ENCODE data around the gene NOD1.
"Not testable (repeated sequence)": the region's sequence is repeated elsewhere in the genome, so short reads cannot be mapped to it uniquely, and the experiment has no call there.

NOD1 gene

GRCh38 chr7:30406664-30407425 is 71.7 kb downstream of the NOD1 start:
- no peak overlapping the region for H3K4me3 Mint-ChIP-seq
- H3K9me3 Mint-ChIP-seq (ENCODE audit: low read depth), result no peaks in the 10 kb centered on the region
- H3K27ac Mint-ChIP-seq, result no peak overlapping the region
- H3K27me3 Mint-ChIP-seq, result no peaks in the 10 kb centered on the region
- no peaks in the 10 kb centered on the region for H3K4me1 Mint-ChIP-seq (ENCODE audit: low read depth)
- peaks cover 11% of the 10 kb centered on the region for H3K36me3 Mint-ChIP-seq

- Mint-ChIP-seq H3K9me3 (ENCODE audit: low read depth) (no peaks in the 10 kb centered on the region), H3K4me1 (ENCODE audit: low read depth) (no peaks in the 10 kb centered on the region), H3K27ac (no peak overlapping the region), H3K36me3 (peaks cover 11% of the 10 kb centered on the region), H3K4me3 (no peak overlapping the region), H3K27me3 (no peaks in the 10 kb centered on the region)
Observed at GRCh38 chr7:30405179-30405578, 73.4 kb downstream of the NOD1 start.

GRCh38 chr7:30403477-30403876 is 75.1 kb downstream of the NOD1 start:
- H3K4me1 Mint-ChIP-seq (ENCODE audit: low read depth), result no peaks in the 10 kb centered on the region
- no peaks in the 10 kb centered on the region for H3K27me3 Mint-ChIP-seq
- no peak overlapping the region for H3K4me3 Mint-ChIP-seq
- no peaks in the 10 kb centered on the region for H3K9me3 Mint-ChIP-seq (ENCODE audit: low read depth)
- H3K36me3 Mint-ChIP-seq, result peaks cover 11% of the 10 kb centered on the region
- no peak overlapping the region for H3K27ac Mint-ChIP-seq

GRCh38 chr7:30396389-30396788 is 82.2 kb downstream of the NOD1 start:
- Mint-ChIP-seq H3K4me3 (no peak overlapping the region), H3K9me3 (ENCODE audit: low read depth) (no peaks in the 10 kb centered on the region), H3K36me3 (peaks cover 2% of the 10 kb centered on the region), H3K27me3 (no peaks in the 10 kb centered on the region), H3K27ac (no peak overlapping the region), H3K4me1 (ENCODE audit: low read depth) (no peaks in the 10 kb centered on the region)

- peaks cover 2% of the 10 kb centered on the region for H3K36me3 Mint-ChIP-seq
- no peak overlapping the region for H3K27ac Mint-ChIP-seq
- H3K27me3 Mint-ChIP-seq, result no peaks in the 10 kb centered on the region
- no peaks in the 10 kb centered on the region for H3K9me3 Mint-ChIP-seq (ENCODE audit: low read depth)
- no peak overlapping the region for H3K4me3 Mint-ChIP-seq
- no peaks in the 10 kb centered on the region for H3K4me1 Mint-ChIP-seq (ENCODE audit: low read depth)
Observed at GRCh38 chr7:30395676-30396075, 82.9 kb downstream of the NOD1 start.

GRCh38 chr7:30391806-30392205 is 86.8 kb downstream of the NOD1 start:
- Mint-ChIP-seq H3K4me1 (ENCODE audit: low read depth) (peaks cover 2% of the 10 kb centered on the region), H3K27ac (no peak overlapping the region), H3K4me3 (no peak overlapping the region), H3K27me3 (no peaks in the 10 kb centered on the region), H3K9me3 (ENCODE audit: low read depth) (no peaks in the 10 kb centered on the region), H3K36me3 (peaks cover 15% of the 10 kb centered on the region)

GRCh38 chr7:30390736-30391636 is 87.6 kb downstream of the NOD1 start:
- Mint-ChIP-seq H3K4me3 (no peak overlapping the region), H3K9me3 (ENCODE audit: low read depth) (no peaks in the 10 kb centered on the region), H3K36me3 (peaks cover 15% of the 10 kb centered on the region), H3K27me3 (no peaks in the 10 kb centered on the region), H3K4me1 (ENCODE audit: low read depth) (peaks cover 2% of the 10 kb centered on the region), H3K27ac (no peak overlapping the region)

GRCh38 chr7:30389791-30390190 is 88.8 kb downstream of the NOD1 start:
- no peaks in the 10 kb centered on the region for H3K27me3 Mint-ChIP-seq
- H3K4me1 Mint-ChIP-seq (ENCODE audit: low read depth), result peaks cover 2% of the 10 kb centered on the region
- H3K36me3 Mint-ChIP-seq, result peaks cover 13% of the 10 kb centered on the region
- no peaks in the 10 kb centered on the region for H3K9me3 Mint-ChIP-seq (ENCODE audit: low read depth)
- no peak overlapping the region for H3K27ac Mint-ChIP-seq
- no peak overlapping the region for H3K4me3 Mint-ChIP-seq

- no peaks in the 10 kb centered on the region for H3K4me1 Mint-ChIP-seq (ENCODE audit: low read depth)
- H3K27me3 Mint-ChIP-seq, result no peaks in the 10 kb centered on the region
- H3K4me3 Mint-ChIP-seq, result no peak overlapping the region
- H3K36me3 Mint-ChIP-seq, result no peaks in the 10 kb centered on the region
- no peak overlapping the region for H3K27ac Mint-ChIP-seq
- H3K9me3 Mint-ChIP-seq (ENCODE audit: low read depth), result no peaks in the 10 kb centered on the region
Observed at GRCh38 chr7:30382607-30383006, 96.0 kb downstream of the NOD1 start.

- H3K4me1 Mint-ChIP-seq (ENCODE audit: low read depth); H3K36me3 Mint-ChIP-seq; H3K27ac Mint-ChIP-seq; H3K27me3 Mint-ChIP-seq; H3K9me3 Mint-ChIP-seq (ENCODE audit: low read depth); H3K4me3 Mint-ChIP-seq: not testable (repeated sequence)
Observed at GRCh38 chr7:30380824-30381223, 97.8 kb downstream of the NOD1 start.

GRCh38 chr7:30380294-30380693 is 98.3 kb downstream of the NOD1 start:
- Mint-ChIP-seq H3K4me3 (no peak overlapping the region), H3K9me3 (ENCODE audit: low read depth) (no peaks in the 10 kb centered on the region), H3K36me3 (no peaks in the 10 kb centered on the region), H3K27me3 (no peaks in the 10 kb centered on the region), H3K4me1 (ENCODE audit: low read depth) (no peaks in the 10 kb centered on the region), H3K27ac (no peak overlapping the region)

- H3K27me3 Mint-ChIP-seq, result no peaks in the 10 kb centered on the region
- H3K36me3 Mint-ChIP-seq, result no peaks in the 10 kb centered on the region
- H3K9me3 Mint-ChIP-seq (ENCODE audit: low read depth), result no peaks in the 10 kb centered on the region
- H3K4me1 Mint-ChIP-seq (ENCODE audit: low read depth), result no peaks in the 10 kb centered on the region
- no peak overlapping the region for H3K27ac Mint-ChIP-seq
- H3K4me3 Mint-ChIP-seq, result no peak overlapping the region
Observed at GRCh38 chr7:30379741-30380140, 98.8 kb downstream of the NOD1 start.

GRCh38 chr7:30379131-30379530 is 99.5 kb downstream of the NOD1 start:
- Mint-ChIP-seq H3K4me1 (ENCODE audit: low read depth) (no peaks in the 10 kb centered on the region), H3K27ac (no peak overlapping the region), H3K9me3 (ENCODE audit: low read depth) (no peaks in the 10 kb centered on the region), H3K27me3 (no peaks in the 10 kb centered on the region), H3K36me3 (no peaks in the 10 kb centered on the region), H3K4me3 (no peak overlapping the region)

- no peaks in the 10 kb centered on the region for H3K36me3 Mint-ChIP-seq
- H3K4me3 Mint-ChIP-seq, result no peak overlapping the region
- H3K9me3 Mint-ChIP-seq (ENCODE audit: low read depth), result no peaks in the 10 kb centered on the region
- H3K4me1 Mint-ChIP-seq (ENCODE audit: low read depth), result no peaks in the 10 kb centered on the region
- no peaks in the 10 kb centered on the region for H3K27me3 Mint-ChIP-seq
- no peak overlapping the region for H3K27ac Mint-ChIP-seq
Observed at GRCh38 chr7:30378275-30378674, 100.3 kb downstream of the NOD1 start.

All from activated naive CD8-positive, alpha-beta T cell (primary cell).